B cell (primary cell): Measurements from ENCODE around the gene LRRC15.

Experiments used
- EZH2 ChIP-seq: IDR thresholded peaks from 2 replicates; pipeline ENCODE4 v1.6.1; 2012; ENCODE audit warnings: borderline replicate concordance, low read depth, mild to moderate bottlenecking, moderate library complexity, low read length; ENCODE audit not compliant: insufficient read depth, poor library complexity, severe bottlenecking
- TF ChIP-seq, protein P1 (sequence below): fragments of 200-600 bp; IDR thresholded peaks from one replicate; pipeline ENCODE4 v1.8.0; 2022; ENCODE audit warnings: antibody characterized with exemption, mild to moderate bottlenecking

DNA sequence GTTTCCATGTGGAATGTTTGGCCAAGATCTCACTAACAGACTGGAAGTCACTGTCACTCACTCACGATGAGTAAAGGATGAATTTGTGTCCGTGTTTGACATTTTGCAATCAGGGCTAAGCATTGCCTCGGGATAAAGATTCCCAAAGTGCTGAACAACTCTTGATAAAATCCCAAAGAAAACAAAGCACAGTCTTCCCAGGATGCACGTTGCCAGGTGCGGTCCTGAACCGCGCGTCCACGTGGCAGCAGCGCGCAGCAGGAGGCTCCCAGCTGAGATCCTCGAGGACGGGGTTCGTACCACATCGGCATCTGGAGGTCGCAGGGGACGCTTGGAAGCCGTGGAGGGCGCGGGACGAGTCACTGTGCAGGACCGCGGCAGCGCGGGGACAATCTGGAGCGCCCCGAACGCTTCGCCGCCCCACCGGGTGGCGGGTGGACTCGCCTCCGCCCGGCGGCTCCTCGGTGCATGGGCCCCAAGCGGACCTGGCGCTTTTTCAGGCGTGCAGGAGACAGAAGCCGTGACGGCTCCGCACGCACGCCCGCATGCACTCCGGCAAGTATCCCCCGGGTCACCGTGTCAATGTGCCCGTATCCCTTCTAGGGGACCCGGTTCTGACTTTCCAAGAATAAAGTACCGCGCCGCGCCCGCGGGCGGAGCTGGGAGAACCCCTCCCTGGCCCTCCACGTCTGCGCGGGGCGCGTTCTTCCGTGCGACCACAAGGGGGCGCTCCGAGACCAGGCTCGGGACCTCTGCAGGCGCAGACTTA, 36.1 kb downstream of the LRRC15 start:
- TF ChIP-seq, protein P1, sequence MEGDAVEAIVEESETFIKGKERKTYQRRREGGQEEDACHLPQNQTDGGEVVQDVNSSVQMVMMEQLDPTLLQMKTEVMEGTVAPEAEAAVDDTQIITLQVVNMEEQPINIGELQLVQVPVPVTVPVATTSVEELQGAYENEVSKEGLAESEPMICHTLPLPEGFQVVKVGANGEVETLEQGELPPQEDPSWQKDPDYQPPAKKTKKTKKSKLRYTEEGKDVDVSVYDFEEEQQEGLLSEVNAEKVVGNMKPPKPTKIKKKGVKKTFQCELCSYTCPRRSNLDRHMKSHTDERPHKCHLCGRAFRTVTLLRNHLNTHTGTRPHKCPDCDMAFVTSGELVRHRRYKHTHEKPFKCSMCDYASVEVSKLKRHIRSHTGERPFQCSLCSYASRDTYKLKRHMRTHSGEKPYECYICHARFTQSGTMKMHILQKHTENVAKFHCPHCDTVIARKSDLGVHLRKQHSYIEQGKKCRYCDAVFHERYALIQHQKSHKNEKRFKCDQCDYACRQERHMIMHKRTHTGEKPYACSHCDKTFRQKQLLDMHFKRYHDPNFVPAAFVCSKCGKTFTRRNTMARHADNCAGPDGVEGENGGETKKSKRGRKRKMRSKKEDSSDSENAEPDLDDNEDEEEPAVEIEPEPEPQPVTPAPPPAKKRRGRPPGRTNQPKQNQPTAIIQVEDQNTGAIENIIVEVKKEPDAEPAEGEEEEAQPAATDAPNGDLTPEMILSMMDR: peak; percentile 99
- TF ChIP-seq EZH2: no peak
